ENCODE measurements around the gene BFSP1.

BFSP1 gene

DNA sequence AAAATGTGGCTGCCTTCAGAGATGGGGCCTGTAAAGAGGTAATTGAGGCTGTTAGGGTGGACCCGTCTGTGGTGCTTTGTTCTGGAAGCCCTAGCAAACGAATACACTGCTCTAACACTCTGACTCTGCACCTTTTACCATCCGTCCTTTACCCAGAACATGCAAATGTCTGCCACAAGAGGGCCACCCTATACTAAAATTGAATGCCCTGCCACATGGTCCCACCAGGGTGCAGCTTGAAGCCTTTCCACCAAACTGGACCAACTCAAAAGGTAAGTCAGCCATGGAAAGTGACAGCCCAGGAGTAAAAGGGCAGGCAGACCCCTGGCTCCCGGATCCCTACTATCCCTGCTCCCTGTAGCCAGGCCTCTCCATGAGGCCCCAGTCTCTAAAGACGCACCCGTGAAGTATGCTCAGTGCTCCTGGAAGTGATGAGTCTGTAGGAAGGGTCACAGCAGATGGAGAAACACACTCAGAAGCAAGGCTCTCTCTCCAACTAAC is 5.8 kb upstream of the BFSP1 start (continued):
- TF ChIP-seq ZNF514 (tag by site-specific recombination; IDR thresholded peaks at IDR 0.05) = no peak

DNA sequence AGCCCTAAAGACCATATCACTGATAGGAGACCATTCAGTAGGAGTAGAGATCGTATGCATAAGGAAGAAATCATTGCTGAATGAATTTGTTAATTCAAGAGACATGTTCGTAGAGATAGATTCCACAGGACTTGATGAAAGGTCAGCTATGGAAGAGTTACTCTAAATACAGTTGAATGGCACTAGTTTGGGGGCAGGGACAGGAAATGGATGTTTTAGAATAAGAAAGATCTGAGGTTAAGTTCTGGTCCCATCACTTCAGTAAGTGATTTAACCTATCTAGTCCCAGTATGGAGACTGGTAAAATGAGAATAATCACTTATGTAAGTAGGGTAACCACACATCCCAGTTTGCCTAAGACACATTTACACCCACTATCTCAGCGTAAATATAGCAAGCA is 2.9 kb upstream of the BFSP1 start:
- Histone ChIP-seq H3K9me3 (ENCODE audit: control insufficient read depth, insufficient read depth, low read depth, low read length) (no peaks in the 10 kb centered on the region), H3K4me1 (ENCODE audit: control insufficient read depth, insufficient read depth, low read length) (peaks cover 6% of the 10 kb centered on the region), H3K27ac (ENCODE audit: extremely low read depth, low read depth, low read length) (no peak overlapping the region), H3K36me3 (ENCODE audit: control insufficient read depth in 2 of 2, insufficient read depth in 1 of 2, low read length in 2 of 2) (no peaks in the 10 kb centered on the region), H3K4me3 (ENCODE audit: low read depth, low read length) (no peak overlapping the region)
- POLR2A ChIA-PET = no interaction called here
- CTCF ChIA-PET = interaction anchor here (1.4 kb wide), 1 partner anchor 29 kb away, joined by 11 read pairs; no protein-coding TSS in a partner anchor
- TF ChIP-seq ZNF791 (tag by site-specific recombination; IDR thresholded peaks at IDR 0.05) = no peak
- TF ChIP-seq ZFHX2 (tag by site-specific recombination; conservative IDR thresholded peaks at IDR 0.05) = no peak

DNA sequence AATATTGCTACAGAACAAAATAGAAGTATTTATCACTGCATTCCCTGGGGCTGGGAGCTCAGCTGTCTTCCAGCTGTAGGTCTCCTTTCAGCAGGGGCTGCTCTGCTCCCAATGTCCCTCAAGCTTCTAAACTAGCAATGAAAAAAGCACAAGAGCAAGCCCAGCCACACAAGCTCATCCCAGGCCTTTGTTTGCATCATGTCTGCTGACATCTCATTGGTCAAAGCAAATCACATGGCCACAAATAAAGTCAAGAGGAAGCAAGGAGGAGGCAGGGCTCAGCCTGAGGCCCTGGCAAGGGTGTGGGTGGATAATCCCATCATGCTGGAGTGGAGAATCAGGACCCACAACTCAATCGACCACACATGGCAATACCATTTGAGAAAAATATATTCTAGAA is 2.2 kb upstream of the BFSP1 start:
- no peak overlapping the region for H3K4me3 ChIP-seq (ENCODE audit: low read depth, low read length)
- CTCF ChIA-PET = interaction anchor here (0.7 to 1.4 kb wide), 5 partner anchors 9 to 83 kb away, joined by 3 to 11 read pairs (median 3); no protein-coding TSS in a partner anchor
- H3K9me3 ChIP-seq (ENCODE audit: control insufficient read depth, insufficient read depth, low read depth, low read length) = no peaks in the 10 kb centered on the region
- POLR2A ChIA-PET = interaction anchor here (0.6 to 1.5 kb wide), 3 partner anchors 36 to 75 kb away, joined by 4 to 7 read pairs (median 5); partner anchors contain the start of gene DSTN
- H3K4me1 ChIP-seq (ENCODE audit: control insufficient read depth, insufficient read depth, low read length) = peaks cover 6% of the 10 kb centered on the region
- TF ChIP-seq ZNF248 (tag by site-specific recombination; IDR thresholded peaks at IDR 0.05) (no peak), ZNF621 (tag by site-specific recombination; IDR thresholded peaks at IDR 0.05) (no peak), ZNF510 (tag by site-specific recombination; IDR thresholded peaks at IDR 0.05; ENCODE audit: insufficient replicate concordance) (no peak), ZNF202 (tag by site-specific recombination; IDR thresholded peaks at IDR 0.05; ENCODE audit: borderline replicate concordance) (no peak), ZFHX2 (tag by site-specific recombination; conservative IDR thresholded peaks at IDR 0.05) (0 out of 2 replicates have a peak, but pooled peaks have one; percentile 21), ZNF785 (tag by site-specific recombination; IDR thresholded peaks at IDR 0.05) (no peak), ZNF138 (tag by site-specific recombination; IDR thresholded peaks at IDR 0.05; ENCODE audit: borderline replicate concordance) (no peak), SP2 (tag by site-specific recombination; IDR thresholded peaks at IDR 0.05) (peak; percentile 39), EGR2 (tag by site-specific recombination; IDR thresholded peaks at IDR 0.05; ENCODE audit: low read depth) (peak; percentile 27; the same call in 1 of the 2 replicates), ZNF768 (tag by site-specific recombination; IDR thresholded peaks at IDR 0.05) (no peak)
- TF ChIP-seq, protein P1, sequence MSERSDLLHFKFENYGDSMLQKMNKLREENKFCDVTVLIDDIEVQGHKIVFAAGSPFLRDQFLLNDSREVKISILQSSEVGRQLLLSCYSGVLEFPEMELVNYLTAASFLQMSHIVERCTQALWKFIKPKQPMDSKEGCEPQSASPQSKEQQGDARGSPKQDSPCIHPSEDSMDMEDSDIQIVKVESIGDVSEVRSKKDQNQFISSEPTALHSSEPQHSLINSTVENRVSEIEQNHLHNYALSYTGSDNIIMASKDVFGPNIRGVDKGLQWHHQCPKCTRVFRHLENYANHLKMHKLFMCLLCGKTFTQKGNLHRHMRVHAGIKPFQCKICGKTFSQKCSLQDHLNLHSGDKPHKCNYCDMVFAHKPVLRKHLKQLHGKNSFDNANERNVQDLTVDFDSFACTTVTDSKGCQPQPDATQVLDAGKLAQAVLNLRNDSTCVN (tag by site-specific recombination; optimal IDR thresholded peaks at IDR 0.05) = no peak
- TF ChIP-seq, protein P2, sequence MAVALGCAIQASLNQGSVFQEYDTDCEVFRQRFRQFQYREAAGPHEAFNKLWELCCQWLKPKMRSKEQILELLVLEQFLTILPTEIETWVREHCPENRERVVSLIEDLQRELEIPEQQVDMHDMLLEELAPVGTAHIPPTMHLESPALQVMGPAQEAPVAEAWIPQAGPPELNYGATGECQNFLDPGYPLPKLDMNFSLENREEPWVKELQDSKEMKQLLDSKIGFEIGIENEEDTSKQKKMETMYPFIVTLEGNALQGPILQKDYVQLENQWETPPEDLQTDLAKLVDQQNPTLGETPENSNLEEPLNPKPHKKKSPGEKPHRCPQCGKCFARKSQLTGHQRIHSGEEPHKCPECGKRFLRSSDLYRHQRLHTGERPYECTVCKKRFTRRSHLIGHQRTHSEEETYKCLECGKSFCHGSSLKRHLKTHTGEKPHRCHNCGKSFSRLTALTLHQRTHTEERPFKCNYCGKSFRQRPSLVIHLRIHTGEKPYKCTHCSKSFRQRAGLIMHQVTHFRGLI (tag by site-specific recombination; IDR thresholded peaks at IDR 0.05) = peak; percentile 81; the same call in 1 of the 2 replicates
- H3K36me3 ChIP-seq (ENCODE audit: control insufficient read depth in 2 of 2, insufficient read depth in 1 of 2, low read length in 2 of 2) = no peaks in the 10 kb centered on the region
- no peak overlapping the region for H3K27ac ChIP-seq (ENCODE audit: extremely low read depth, low read depth, low read length)

DNA sequence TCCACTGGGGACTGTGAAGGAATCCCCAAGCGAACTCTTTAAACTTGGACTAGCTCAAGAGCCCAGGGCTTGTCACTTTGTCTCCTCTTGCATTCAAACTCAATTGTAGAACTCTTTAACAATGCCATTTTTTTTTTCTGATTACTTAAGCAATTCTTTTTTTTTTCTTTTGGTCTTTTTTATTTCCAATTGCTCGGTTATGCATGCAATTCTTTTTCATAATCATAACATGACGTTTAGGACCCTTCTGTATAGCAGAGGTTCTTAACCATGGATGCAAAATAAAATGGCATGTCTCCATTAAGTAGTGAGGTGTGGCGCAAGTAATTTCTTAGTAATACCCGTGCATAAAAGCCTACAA is 466 bp upstream of the BFSP1 start:
- H3K36me3 ChIP-seq (ENCODE audit: control insufficient read depth in 2 of 2, insufficient read depth in 1 of 2, low read length in 2 of 2) = no peaks in the 10 kb centered on the region
- H3K4me1 ChIP-seq (ENCODE audit: control insufficient read depth, insufficient read depth, low read length) = peaks cover 6% of the 10 kb centered on the region
- peak overlapping the region; percentile 90 for H3K27ac ChIP-seq (ENCODE audit: extremely low read depth, low read depth, low read length)
- peak overlapping the region; percentile 51 for H3K4me3 ChIP-seq (ENCODE audit: low read depth, low read length)
- ChIA-PET POLR2A (interaction anchor here (1.0 to 2.2 kb wide), 5 partner anchors 26 to 150 kb away, joined by 3 to 12 read pairs (median 5); partner anchors contain the start of genes DSTN and RRBP1), CTCF (interaction anchor here (0.8 to 1.5 kb wide), 3 partner anchors 86 to 464 kb away, joined by 4 to 6 read pairs (median 4); no protein-coding TSS in a partner anchor)
- no peaks in the 10 kb centered on the region for H3K9me3 ChIP-seq (ENCODE audit: control insufficient read depth, insufficient read depth, low read depth, low read length)
- TF ChIP-seq ZNF544 (tag by site-specific recombination; IDR thresholded peaks at IDR 0.05) (no peak), ZBTB20 (tag by site-specific recombination; IDR thresholded peaks at IDR 0.05) (peak; percentile 13; the same call in 1 of the 2 replicates), ZSCAN16 (tag by site-specific recombination; IDR thresholded peaks at IDR 0.05) (no peak), ZNF335 (tag by site-specific recombination; conservative IDR thresholded peaks at IDR 0.05) (peak; percentile 71)
- TF ChIP-seq, protein P3, sequence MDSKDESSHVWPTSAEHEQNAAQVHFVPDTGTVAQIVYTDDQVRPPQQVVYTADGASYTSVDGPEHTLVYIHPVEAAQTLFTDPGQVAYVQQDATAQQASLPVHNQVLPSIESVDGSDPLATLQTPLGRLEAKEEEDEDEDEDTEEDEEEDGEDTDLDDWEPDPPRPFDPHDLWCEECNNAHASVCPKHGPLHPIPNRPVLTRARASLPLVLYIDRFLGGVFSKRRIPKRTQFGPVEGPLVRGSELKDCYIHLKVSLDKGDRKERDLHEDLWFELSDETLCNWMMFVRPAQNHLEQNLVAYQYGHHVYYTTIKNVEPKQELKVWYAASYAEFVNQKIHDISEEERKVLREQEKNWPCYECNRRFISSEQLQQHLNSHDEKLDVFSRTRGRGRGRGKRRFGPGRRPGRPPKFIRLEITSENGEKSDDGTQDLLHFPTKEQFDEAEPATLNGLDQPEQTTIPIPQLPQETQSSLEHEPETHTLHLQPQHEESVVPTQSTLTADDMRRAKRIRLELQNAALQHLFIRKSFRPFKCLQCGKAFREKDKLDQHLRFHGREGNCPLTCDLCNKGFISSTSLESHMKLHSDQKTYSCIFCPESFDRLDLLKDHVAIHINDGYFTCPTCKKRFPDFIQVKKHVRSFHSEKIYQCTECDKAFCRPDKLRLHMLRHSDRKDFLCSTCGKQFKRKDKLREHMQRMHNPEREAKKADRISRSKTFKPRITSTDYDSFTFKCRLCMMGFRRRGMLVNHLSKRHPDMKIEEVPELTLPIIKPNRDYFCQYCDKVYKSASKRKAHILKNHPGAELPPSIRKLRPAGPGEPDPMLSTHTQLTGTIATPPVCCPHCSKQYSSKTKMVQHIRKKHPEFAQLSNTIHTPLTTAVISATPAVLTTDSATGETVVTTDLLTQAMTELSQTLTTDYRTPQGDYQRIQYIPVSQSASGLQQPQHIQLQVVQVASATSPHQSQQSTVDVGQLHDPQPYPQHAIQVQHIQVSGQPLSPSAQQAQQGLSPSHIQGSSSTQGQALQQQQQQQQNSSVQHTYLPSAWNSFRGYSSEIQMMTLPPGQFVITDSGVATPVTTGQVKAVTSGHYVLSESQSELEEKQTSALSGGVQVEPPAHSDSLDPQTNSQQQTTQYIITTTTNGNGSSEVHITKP (tag by site-specific recombination; IDR thresholded peaks at IDR 0.05) = peak; percentile 88
